Neural cell (in vitro differentiated cells): Measurements from ENCODE around the gene STXBP1. TPM values are rescaled to one million over a fixed set of nuclear protein-coding genes. Genes with fewer than 3 reads are reported as not detected.

Experiments used
- H2AFZ ChIP-seq: fragments of 200-600, 300-800 bp; sonication (generic), shearing (Covaris generic); 2 replicates; pipeline ENCODE4 v1.6.0; 2014; ENCODE audit warnings: low read depth, mild to moderate bottlenecking, antibody characterized with exemption, low read length, moderate library complexity
- H3F3A ChIP-seq: fragments of 200-600 bp; shearing (Covaris generic); 2 replicates; pipeline ENCODE4 v1.6.1; 2016; ENCODE audit warnings: mild to moderate bottlenecking, moderate library complexity, mixed read lengths, antibody characterized with exemption, low read length; ENCODE audit not compliant: insufficient read depth, poor library complexity, severe bottlenecking
- H3K27ac ChIP-seq: fragments of 200-600, 300-800 bp; sonication (generic), shearing (Covaris generic); 2 replicates; pipeline ENCODE4 v1.5.1; 2014; ENCODE audit warnings: mild to moderate bottlenecking, low read length, moderate library complexity
- H3K27me3 ChIP-seq: fragments of 300-800, 200-600 bp; sonication (generic), shearing (Covaris generic); 2 replicates; pipeline ENCODE4 v1.6.0; 2014; ENCODE audit warnings: mild to moderate bottlenecking, low read depth, low read length, moderate library complexity; ENCODE audit not compliant: insufficient read depth
- H3K36me3 ChIP-seq: fragments of 300-800, 200-600 bp; sonication (generic), shearing (Covaris generic); 2 replicates; pipeline ENCODE4 v1.5.1; 2014; ENCODE audit warnings: mild to moderate bottlenecking, antibody characterized with exemption, low read length, moderate library complexity; ENCODE audit not compliant: insufficient read depth
- H3K4me2 ChIP-seq: fragments of 300-800, 200-600 bp; sonication (generic), shearing (Covaris generic); 2 replicates; pipeline ENCODE4 v1.6.0; 2014; ENCODE audit warnings: mild to moderate bottlenecking, low read length
- H3K4me3 ChIP-seq: fragments of 300-800, 200-600 bp; sonication (generic), shearing (Covaris generic); 2 replicates; pipeline ENCODE4 v1.5.1; 2014; ENCODE audit warnings: mild to moderate bottlenecking, low read length, moderate library complexity
- H3K79me2 ChIP-seq: fragments of 200-600 bp; shearing (Covaris generic); replicated peaks from 2 replicates; pipeline ENCODE4 v1.6.0; 2014; ENCODE audit warnings: mild to moderate bottlenecking, low read length, moderate library complexity; ENCODE audit not compliant: insufficient read depth
- H3K9ac ChIP-seq: fragments of 300-800, 200-600 bp; sonication (generic), shearing (Covaris generic); 2 replicates; pipeline ENCODE4 v1.6.1; 2016; ENCODE audit warnings: mild to moderate bottlenecking, low read length, mixed read lengths
- H3K9me2 ChIP-seq: fragments of 200-600 bp; shearing (Covaris generic); 2 replicates; pipeline ENCODE4 v1.6.1; 2016; ENCODE audit warnings: mild to moderate bottlenecking, low read length, mixed read lengths; ENCODE audit not compliant: insufficient read depth
- H3K9me3 ChIP-seq: fragments of 200-600, 300-800 bp; sonication (generic), shearing (Covaris generic); 2 replicates; pipeline ENCODE4 v1.6.1; 2016; ENCODE audit warnings: mild to moderate bottlenecking, mixed run types, low read length, moderate library complexity, mixed read lengths
- H4K20me1 ChIP-seq: fragments of 200-600 bp; shearing (Covaris generic); 2 replicates; pipeline ENCODE4 v1.6.1; 2016; ENCODE audit warnings: mild to moderate bottlenecking, mixed run types; ENCODE audit not compliant: insufficient read depth
- EP300 ChIP-seq: fragments of 450-650 bp; conservative IDR thresholded peaks from 2 replicates; pipeline ENCODE4 v1.6.1; 2014; ENCODE audit warnings: antibody characterized with exemption, mild to moderate bottlenecking, moderate library complexity; ENCODE audit not compliant: poor library complexity, severe bottlenecking
- EZH2 ChIP-seq: fragments of 200-600, 300-800 bp; shearing (Covaris generic), sonication (generic); IDR thresholded peaks from 2 replicates; pipeline ENCODE4 v1.6.1; 2014; ENCODE audit warnings: antibody characterized with exemption, low read length, borderline replicate concordance, mild to moderate bottlenecking; ENCODE audit not compliant: insufficient read depth, poor library complexity, severe bottlenecking
- MXI1 ChIP-seq: fragments of 450-650 bp; conservative IDR thresholded peaks from 2 replicates; pipeline ENCODE4 v1.6.1; 2014; ENCODE audit warnings: antibody characterized with exemption, mild to moderate bottlenecking; ENCODE audit not compliant: poor library complexity, severe bottlenecking
- POLR2AphosphoS5 ChIP-seq: IDR thresholded peaks from 2 replicates; pipeline ENCODE4 v1.6.1; 2012
- RAD21 ChIP-seq: fragments of 450-650 bp; conservative IDR thresholded peaks from 2 replicates; pipeline ENCODE4 v1.6.1; 2014; ENCODE audit warnings: antibody characterized with exemption, mild to moderate bottlenecking, moderate library complexity
- SMC3 ChIP-seq: fragments of 450-650 bp; conservative IDR thresholded peaks from 2 replicates; pipeline ENCODE4 v1.6.1; 2014; ENCODE audit warnings: antibody characterized with exemption, mild to moderate bottlenecking, moderate library complexity; ENCODE audit not compliant: poor library complexity
- TAF1 ChIP-seq: IDR thresholded peaks from 2 replicates; pipeline ENCODE4 v1.6.1; 2012; ENCODE audit warnings: low read depth
- polyA plus RNA-seq: library from polyadenylated mRNA; depleted of rRNA; stranded (reverse); fragments of >200 nt; gene quantifications from 2 replicates; pipeline ENCODE4 v1.2.3, GENCODE V29; 2014
- TF ChIP-seq, protein P1 (sequence below): IDR thresholded peaks from 2 replicates; pipeline ENCODE4 v1.6.1; 2012; ENCODE audit warnings: borderline replicate concordance
- TF ChIP-seq, protein P2 (sequence below): fragments of 450-650 bp; IDR thresholded peaks from 2 replicates; pipeline ENCODE4 v1.5.1; 2014; ENCODE audit warnings: antibody characterized with exemption, mild to moderate bottlenecking, moderate library complexity; ENCODE audit not compliant: poor library complexity, severe bottlenecking

STXBP1 gene
- polyA plus RNA-seq, 1 donor from 2014 or later: 42.5 TPM

DNA sequence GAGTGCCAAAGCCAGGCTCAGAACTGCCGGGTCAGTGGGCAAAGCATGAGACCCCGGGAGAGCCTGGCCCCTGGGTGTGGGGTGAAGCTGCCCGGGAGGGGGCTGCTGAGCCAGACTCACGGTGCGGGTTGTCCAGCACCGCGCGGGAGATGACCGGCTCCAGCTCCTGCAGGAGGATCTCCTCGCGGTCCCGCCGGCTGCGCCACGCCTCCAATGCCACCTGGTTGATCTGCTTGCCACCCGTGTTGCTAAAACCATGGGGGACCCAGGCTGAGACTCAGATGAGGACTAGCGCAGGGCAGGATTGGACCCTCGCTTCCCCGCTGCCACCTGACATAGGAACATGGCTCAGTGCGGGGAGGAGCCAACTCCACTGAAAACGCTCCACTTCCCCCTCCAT is 120.4 kb downstream of the STXBP1 start:
- Histone ChIP-seq H3K4me3 (no peak overlapping the region), H3K27ac (no peak overlapping the region), H3K9me2 (no peaks in the 10 kb centered on the region), H4K20me1 (no peaks in the 10 kb centered on the region), H3K79me2 (peaks cover 3% of the 10 kb centered on the region), H3K4me2 (no peak overlapping the region), H3K9me3 (no peaks in the 10 kb centered on the region), H2AFZ (no peak overlapping the region), H3K36me3 (no peaks in the 10 kb centered on the region), H3K27me3 (no peaks in the 10 kb centered on the region), H3F3A (no peaks in the 10 kb centered on the region), H3K9ac (no peak overlapping the region)
- no peak for TF ChIP-seq POLR2AphosphoS5
- no peak for TF ChIP-seq EZH2
- no peak for TF ChIP-seq SMC3
- TF ChIP-seq MXI1: no peak
- TF ChIP-seq TAF1: no peak
- TF ChIP-seq, protein P1, sequence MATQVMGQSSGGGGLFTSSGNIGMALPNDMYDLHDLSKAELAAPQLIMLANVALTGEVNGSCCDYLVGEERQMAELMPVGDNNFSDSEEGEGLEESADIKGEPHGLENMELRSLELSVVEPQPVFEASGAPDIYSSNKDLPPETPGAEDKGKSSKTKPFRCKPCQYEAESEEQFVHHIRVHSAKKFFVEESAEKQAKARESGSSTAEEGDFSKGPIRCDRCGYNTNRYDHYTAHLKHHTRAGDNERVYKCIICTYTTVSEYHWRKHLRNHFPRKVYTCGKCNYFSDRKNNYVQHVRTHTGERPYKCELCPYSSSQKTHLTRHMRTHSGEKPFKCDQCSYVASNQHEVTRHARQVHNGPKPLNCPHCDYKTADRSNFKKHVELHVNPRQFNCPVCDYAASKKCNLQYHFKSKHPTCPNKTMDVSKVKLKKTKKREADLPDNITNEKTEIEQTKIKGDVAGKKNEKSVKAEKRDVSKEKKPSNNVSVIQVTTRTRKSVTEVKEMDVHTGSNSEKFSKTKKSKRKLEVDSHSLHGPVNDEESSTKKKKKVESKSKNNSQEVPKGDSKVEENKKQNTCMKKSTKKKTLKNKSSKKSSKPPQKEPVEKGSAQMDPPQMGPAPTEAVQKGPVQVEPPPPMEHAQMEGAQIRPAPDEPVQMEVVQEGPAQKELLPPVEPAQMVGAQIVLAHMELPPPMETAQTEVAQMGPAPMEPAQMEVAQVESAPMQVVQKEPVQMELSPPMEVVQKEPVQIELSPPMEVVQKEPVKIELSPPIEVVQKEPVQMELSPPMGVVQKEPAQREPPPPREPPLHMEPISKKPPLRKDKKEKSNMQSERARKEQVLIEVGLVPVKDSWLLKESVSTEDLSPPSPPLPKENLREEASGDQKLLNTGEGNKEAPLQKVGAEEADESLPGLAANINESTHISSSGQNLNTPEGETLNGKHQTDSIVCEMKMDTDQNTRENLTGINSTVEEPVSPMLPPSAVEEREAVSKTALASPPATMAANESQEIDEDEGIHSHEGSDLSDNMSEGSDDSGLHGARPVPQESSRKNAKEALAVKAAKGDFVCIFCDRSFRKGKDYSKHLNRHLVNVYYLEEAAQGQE: no peak
- no peak for TF ChIP-seq EP300
- TF ChIP-seq, protein P2, sequence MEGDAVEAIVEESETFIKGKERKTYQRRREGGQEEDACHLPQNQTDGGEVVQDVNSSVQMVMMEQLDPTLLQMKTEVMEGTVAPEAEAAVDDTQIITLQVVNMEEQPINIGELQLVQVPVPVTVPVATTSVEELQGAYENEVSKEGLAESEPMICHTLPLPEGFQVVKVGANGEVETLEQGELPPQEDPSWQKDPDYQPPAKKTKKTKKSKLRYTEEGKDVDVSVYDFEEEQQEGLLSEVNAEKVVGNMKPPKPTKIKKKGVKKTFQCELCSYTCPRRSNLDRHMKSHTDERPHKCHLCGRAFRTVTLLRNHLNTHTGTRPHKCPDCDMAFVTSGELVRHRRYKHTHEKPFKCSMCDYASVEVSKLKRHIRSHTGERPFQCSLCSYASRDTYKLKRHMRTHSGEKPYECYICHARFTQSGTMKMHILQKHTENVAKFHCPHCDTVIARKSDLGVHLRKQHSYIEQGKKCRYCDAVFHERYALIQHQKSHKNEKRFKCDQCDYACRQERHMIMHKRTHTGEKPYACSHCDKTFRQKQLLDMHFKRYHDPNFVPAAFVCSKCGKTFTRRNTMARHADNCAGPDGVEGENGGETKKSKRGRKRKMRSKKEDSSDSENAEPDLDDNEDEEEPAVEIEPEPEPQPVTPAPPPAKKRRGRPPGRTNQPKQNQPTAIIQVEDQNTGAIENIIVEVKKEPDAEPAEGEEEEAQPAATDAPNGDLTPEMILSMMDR: no peak
- TF ChIP-seq RAD21: no peak

DNA sequence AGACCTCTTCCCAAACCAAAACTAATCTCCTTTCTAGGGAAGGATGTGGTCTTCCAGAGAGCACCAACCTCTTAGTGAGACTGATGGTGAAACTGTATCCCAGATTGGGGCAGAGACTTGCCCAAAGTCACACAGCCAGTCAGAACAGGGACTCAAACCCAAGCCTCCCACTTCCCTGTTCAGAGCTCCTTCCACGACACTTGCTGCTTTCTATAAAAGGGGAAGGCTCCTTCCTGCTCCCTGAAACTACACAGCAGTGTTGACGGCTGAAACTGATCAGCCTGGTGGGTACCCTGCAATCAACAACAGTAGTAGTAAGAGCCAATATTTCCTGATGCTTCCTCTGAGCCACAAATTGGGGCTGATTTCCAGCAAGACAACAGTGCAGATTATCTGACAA is 121.5 kb downstream of the STXBP1 start:
- Histone ChIP-seq H4K20me1 (no peaks in the 10 kb centered on the region), H3K9ac (peak overlapping the region; percentile 95), H3K9me3 (no peaks in the 10 kb centered on the region), H3K36me3 (no peaks in the 10 kb centered on the region), H3F3A (no peaks in the 10 kb centered on the region), H3K9me2 (no peaks in the 10 kb centered on the region), H3K27me3 (no peaks in the 10 kb centered on the region), H3K27ac (peak overlapping the region; percentile 97), H2AFZ (no peak overlapping the region), H3K4me2 (peak overlapping the region; percentile 63), H3K79me2 (peaks cover 3% of the 10 kb centered on the region), H3K4me3 (peak overlapping the region; percentile 90)
- no peak for TF ChIP-seq POLR2AphosphoS5
- TF ChIP-seq, protein P2: no peak
- TF ChIP-seq, protein P1: no peak
